Embryonic facial prominence (tissue), 1 donor: ENCODE measurements around the gene REEP3.

Experiments
- DNase-seq: peaks from one replicate; pipeline ENCODE4 v3.0.0-alpha.2; 2016; ENCODE audit errors: extremely low spot score

Gene REEP3

GRCh38 chr10:63588436-63589167 is 67.4 kb downstream of the REEP3 start:
- no peak for DNase-seq

GRCh38 chr10:63591600-63592379 is 70.6 kb downstream of the REEP3 start:
- no peak for DNase-seq

GRCh38 chr10:63593576-63593975 is 72.4 kb downstream of the REEP3 start:
- no peak for DNase-seq

GRCh38 chr10:63595072-63595471 is 73.9 kb downstream of the REEP3 start:
- no peak for DNase-seq

GRCh38 chr10:63596924-63597323 is 75.7 kb downstream of the REEP3 start:
- DNase-seq: no peak

- DNase-seq: no peak
These were observed 79.3 kb downstream of the REEP3 start for GRCh38 chr10:63600540-63600939.

- no peak for DNase-seq
These were observed 82.7 kb downstream of the REEP3 start for GRCh38 chr10:63603709-63604445.

- DNase-seq: no peak
These were observed 84.2 kb downstream of the REEP3 start for GRCh38 chr10:63605197-63605967.

- no peak for DNase-seq
These were observed 87.3 kb downstream of the REEP3 start for GRCh38 chr10:63608511-63608910.

GRCh38 chr10:63611078-63611477 is 89.9 kb downstream of the REEP3 start:
- DNase-seq: no peak

GRCh38 chr10:63614371-63614891 is 93.2 kb downstream of the REEP3 start:
- DNase-seq: no peak

GRCh38 chr10:63618552-63618951 is 97.4 kb downstream of the REEP3 start:
- DNase-seq: no peak

GRCh38 chr10:63619426-63619825 is 98.2 kb downstream of the REEP3 start:
- DNase-seq: no peak

GRCh38 chr10:63622097-63622496 is 100.9 kb downstream of the REEP3 start:
- DNase-seq: no peak

GRCh38 chr10:63624701-63625100 is 103.5 kb downstream of the REEP3 start:
- no peak for DNase-seq

- DNase-seq: no peak
These were observed 106.2 kb downstream of the REEP3 start for GRCh38 chr10:63627396-63627795.

GRCh38 chr10:63627881-63628296 is 106.7 kb downstream of the REEP3 start:
- no peak for DNase-seq

GRCh38 chr10:63628526-63629362 is 107.5 kb downstream of the REEP3 start:
- DNase-seq: peak; percentile 53

GRCh38 chr10:63629363-63630084 is 108.3 kb downstream of the REEP3 start:
- DNase-seq: peak; percentile 94
